ENCODE results near the gene XRCC1. TPM values are rescaled to one million over a fixed set of nuclear protein-coding genes. Genes with fewer than 3 reads are reported as not detected.

The XRCC1 gene
- total and polyA plus RNA-seq, 2 experiments from 2014 or later: 26.7 to 28.0 TPM

GRCh38 chr19:43541920-43542650 is 33.2 kb downstream of the XRCC1 start:
- Histone ChIP-seq H4K20me1 (ENCODE audit: insufficient read depth) (no peaks in the 10 kb centered on the region), H3K36me3 (ENCODE audit: low read depth) (peaks cover 10% of the 10 kb centered on the region; the same call in 1 of the 2 replicates), H3K4me1 (ENCODE audit: insufficient read depth) (no peaks in the 10 kb centered on the region), H3K79me2 (ENCODE audit: insufficient read depth) (no peaks in the 10 kb centered on the region), H3K4me3 (no peak overlapping the region), H3K27me3 (replicated peaks; ENCODE audit: insufficient read depth) (no peaks in the 10 kb centered on the region), H3F3A (ENCODE audit: insufficient read depth) (no peaks in the 10 kb centered on the region), H3K9ac (no peak overlapping the region), H3K9me2 (ENCODE audit: insufficient read depth) (no peaks in the 10 kb centered on the region), H3K9me3 (ENCODE audit: low read depth) (no peaks in the 10 kb centered on the region), H2AFZ (no peak overlapping the region), H3K4me2 (ENCODE audit: unreplicated experiment) (no peak overlapping the region), H3K27ac (no peak overlapping the region)
- DNase-seq: no peak
- TF ChIP-seq EZH2 (IDR thresholded peaks at IDR 0.05; ENCODE audit: insufficient read depth, poor library complexity, severe bottlenecking) (no peak), EZH2phosphoT487 (IDR thresholded peaks at IDR 0.05; ENCODE audit: insufficient read depth, low read depth) (no peak)
- in situ Hi-C loops (cut with MboI): no loop called here
- 94 to 97% methylated on average over 5 of the region's 5 CpGs for WGBS, 2 experiments (ENCODE audit: low coverage in 1 of 2, low lambda C conversion rate in 2 of 2, missing lambda C conversion rate in 2 of 2)

GRCh38 chr19:43540381-43540780 is 34.9 kb downstream of the XRCC1 start:
- H2AFZ ChIP-seq: no peak overlapping the region
- H3K9me3 ChIP-seq (ENCODE audit: low read depth): no peaks in the 10 kb centered on the region
- WGBS, 2 experiments (ENCODE audit: low coverage in 1 of 2, low lambda C conversion rate in 2 of 2, missing lambda C conversion rate in 2 of 2): 96 to 98% methylated on average over 3 of the region's 3 CpGs
- H3K79me2 ChIP-seq (ENCODE audit: insufficient read depth): no peaks in the 10 kb centered on the region
- DNase-seq: no peak
- H3K4me1 ChIP-seq (ENCODE audit: insufficient read depth): no peaks in the 10 kb centered on the region
- in situ Hi-C loops (cut with MboI): no loop called here
- H4K20me1 ChIP-seq (ENCODE audit: insufficient read depth): no peaks in the 10 kb centered on the region
- H3K9ac ChIP-seq: no peak overlapping the region
- peaks cover 10% of the 10 kb centered on the region; the same call in 1 of the 2 replicates for H3K36me3 ChIP-seq (ENCODE audit: low read depth)
- H3K27ac ChIP-seq: no peak overlapping the region
- H3F3A ChIP-seq (ENCODE audit: insufficient read depth): no peaks in the 10 kb centered on the region
- H3K27me3 ChIP-seq (replicated peaks; ENCODE audit: insufficient read depth): no peaks in the 10 kb centered on the region
- TF ChIP-seq EZH2 (IDR thresholded peaks at IDR 0.05; ENCODE audit: insufficient read depth, poor library complexity, severe bottlenecking) (no peak), EZH2phosphoT487 (IDR thresholded peaks at IDR 0.05; ENCODE audit: insufficient read depth, low read depth) (no peak)
- H3K4me3 ChIP-seq: no peak overlapping the region
- H3K9me2 ChIP-seq (ENCODE audit: insufficient read depth): no peaks in the 10 kb centered on the region
- H3K4me2 ChIP-seq (ENCODE audit: unreplicated experiment): no peak overlapping the region

GRCh38 chr19:43538922-43539321 is 36.4 kb downstream of the XRCC1 start:
- H3K4me3 ChIP-seq: no peak overlapping the region
- no peaks in the 10 kb centered on the region for H3K9me2 ChIP-seq (ENCODE audit: insufficient read depth)
- in situ Hi-C loops (cut with MboI): no loop called here
- H3K27ac ChIP-seq: no peak overlapping the region
- no peak overlapping the region for H3K9ac ChIP-seq
- H3K4me2 ChIP-seq (ENCODE audit: unreplicated experiment): no peak overlapping the region
- no peaks in the 10 kb centered on the region for H3K79me2 ChIP-seq (ENCODE audit: insufficient read depth)
- H3K36me3 ChIP-seq (ENCODE audit: low read depth): peaks cover 10% of the 10 kb centered on the region; the same call in 1 of the 2 replicates
- H3K4me1 ChIP-seq (ENCODE audit: insufficient read depth): no peaks in the 10 kb centered on the region
- H3F3A ChIP-seq (ENCODE audit: insufficient read depth): no peaks in the 10 kb centered on the region
- H4K20me1 ChIP-seq (ENCODE audit: insufficient read depth): no peaks in the 10 kb centered on the region
- H3K9me3 ChIP-seq (ENCODE audit: low read depth): no peaks in the 10 kb centered on the region
- H3K27me3 ChIP-seq (replicated peaks; ENCODE audit: insufficient read depth): no peaks in the 10 kb centered on the region
- H2AFZ ChIP-seq: no peak overlapping the region
- TF ChIP-seq EZH2phosphoT487 (IDR thresholded peaks at IDR 0.05; ENCODE audit: insufficient read depth, low read depth) (no peak), EZH2 (IDR thresholded peaks at IDR 0.05; ENCODE audit: insufficient read depth, poor library complexity, severe bottlenecking) (no peak)
- no peak for DNase-seq

DNA sequence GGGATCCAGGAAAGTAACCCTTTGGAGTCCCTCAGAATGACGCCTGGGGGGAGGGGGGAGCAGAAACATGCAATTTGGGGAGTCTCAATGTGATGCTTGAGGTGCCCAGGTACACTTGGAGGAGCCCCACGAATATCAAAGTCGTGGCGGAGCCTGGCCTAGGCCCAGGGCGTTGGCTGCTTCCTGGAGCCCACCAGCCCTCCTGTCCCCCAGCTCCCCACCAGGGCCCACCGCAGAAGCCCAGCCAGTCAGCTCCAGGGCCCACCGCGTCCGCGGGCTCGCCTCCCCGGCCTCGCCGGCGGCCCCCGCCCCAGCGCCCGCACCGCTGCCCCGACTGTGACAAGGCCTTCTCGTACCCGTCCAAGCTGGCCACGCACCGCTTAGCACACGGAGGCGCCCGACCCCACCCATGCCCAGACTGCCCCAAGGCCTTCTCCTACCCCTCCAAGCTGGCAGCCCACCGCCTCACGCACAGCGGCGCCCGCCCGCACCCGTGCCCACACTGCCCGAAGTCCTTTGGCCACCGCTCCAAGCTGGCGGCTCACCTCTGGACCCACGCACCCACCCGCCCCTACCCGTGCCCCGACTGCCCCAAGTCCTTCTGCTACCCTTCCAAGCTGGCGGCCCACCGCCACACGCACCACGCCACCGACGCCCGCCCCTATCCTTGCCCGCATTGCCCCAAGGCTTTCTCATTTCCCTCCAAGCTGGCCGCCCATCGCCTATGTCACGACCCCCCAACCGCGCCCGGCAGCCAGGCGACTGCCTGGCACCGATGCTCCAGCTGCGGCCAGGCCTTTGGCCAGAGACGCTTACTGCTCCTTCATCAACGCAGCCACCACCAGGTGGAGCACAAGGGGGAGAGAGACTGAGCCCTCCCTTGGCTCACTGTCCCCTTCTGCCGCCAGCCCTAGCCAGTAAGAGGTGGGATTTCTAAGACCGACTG is 40.2 kb downstream of the XRCC1 start:
- no peak overlapping the region for H3K27ac ChIP-seq
- H2AFZ ChIP-seq: no peak overlapping the region
- H3F3A ChIP-seq (ENCODE audit: insufficient read depth): peaks cover 11% of the 10 kb centered on the region
- H3K4me1 ChIP-seq (ENCODE audit: insufficient read depth): peaks cover 6% of the 10 kb centered on the region; the same call in 1 of the 2 replicates
- DNase-seq: peak; percentile 71
- H3K9me3 ChIP-seq (ENCODE audit: low read depth): no peaks in the 10 kb centered on the region
- WGBS, 2 experiments (ENCODE audit: low coverage in 1 of 2, low lambda C conversion rate in 2 of 2, missing lambda C conversion rate in 2 of 2): 59 to 71% methylated on average over 28 to 62 of the region's 62 CpGs
- H3K27me3 ChIP-seq (replicated peaks; ENCODE audit: insufficient read depth): no peaks in the 10 kb centered on the region
- TF ChIP-seq EZH2phosphoT487 (IDR thresholded peaks at IDR 0.05; ENCODE audit: insufficient read depth, low read depth): no peak
- TF ChIP-seq EZH2 (IDR thresholded peaks at IDR 0.05; ENCODE audit: insufficient read depth, poor library complexity, severe bottlenecking): no peak
- H3K9ac ChIP-seq: no peak overlapping the region
- no peaks in the 10 kb centered on the region for H4K20me1 ChIP-seq (ENCODE audit: insufficient read depth)
- no peaks in the 10 kb centered on the region for H3K79me2 ChIP-seq (ENCODE audit: insufficient read depth)
- in situ Hi-C loops (cut with MboI): no loop called here
- peaks cover 10% of the 10 kb centered on the region; the same call in 1 of the 2 replicates for H3K36me3 ChIP-seq (ENCODE audit: low read depth)
- H3K4me2 ChIP-seq (ENCODE audit: unreplicated experiment): no peak overlapping the region
- no peaks in the 10 kb centered on the region for H3K9me2 ChIP-seq (ENCODE audit: insufficient read depth)
- H3K4me3 ChIP-seq: no peak overlapping the region
